ENCODE measurements around the gene TRIM72.

The TRIM72 gene

DNA sequence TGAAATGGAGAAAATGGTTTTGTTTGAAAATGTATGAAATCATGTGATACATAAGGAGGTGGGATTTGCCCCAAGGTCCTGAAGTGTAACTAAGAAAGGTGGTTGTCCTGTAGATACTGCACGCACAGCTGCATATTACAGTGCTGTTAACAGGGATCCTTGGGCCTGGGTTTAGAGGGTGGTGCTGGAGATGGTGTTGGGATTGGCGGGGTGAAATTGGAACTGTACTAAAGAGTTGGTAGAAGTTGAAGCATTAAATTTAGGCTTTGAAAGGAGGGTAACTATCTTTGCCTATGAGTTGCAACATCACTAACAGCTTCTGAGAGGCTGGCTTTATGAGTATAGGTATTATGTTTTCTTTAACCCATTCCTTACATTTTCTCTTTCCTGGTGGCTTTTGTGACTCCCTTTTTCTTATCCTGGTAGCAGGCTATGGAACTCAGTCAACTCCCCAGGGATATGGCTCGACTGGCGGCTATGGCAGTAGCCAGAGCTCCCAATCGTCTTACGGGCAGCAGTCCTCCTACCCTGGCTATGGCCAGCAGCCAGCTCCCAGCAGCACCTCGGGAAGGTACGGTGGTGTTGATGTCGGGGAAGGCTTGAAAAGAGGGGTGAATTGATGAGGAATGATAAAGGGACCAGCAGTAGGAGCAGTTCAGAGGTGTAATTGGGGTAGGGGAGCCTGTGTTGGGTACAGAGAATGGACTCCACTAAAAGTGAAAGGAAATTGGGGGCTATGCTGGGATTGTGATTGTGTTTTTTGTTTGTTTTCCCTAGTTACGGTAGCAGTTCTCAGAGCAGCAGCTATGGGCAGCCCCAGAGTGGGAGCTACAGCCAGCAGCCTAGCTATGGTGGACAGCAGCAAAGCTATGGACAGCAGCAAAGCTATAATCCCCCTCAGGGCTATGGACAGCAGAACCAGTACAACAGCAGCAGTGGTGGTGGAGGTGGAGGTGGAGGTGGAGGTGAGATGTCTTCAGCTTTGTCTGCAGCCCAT, 30.2 kb upstream of the TRIM72 start:
- Histone ChIP-seq H3K36me3 (ENCODE audit: control insufficient read depth in 1 of 2, insufficient read depth in 2 of 2, low read length in 2 of 2) (peaks cover 49 to 61% of the 10 kb centered on the region in 2 donors), H3K4me1 (ENCODE audit: control insufficient read depth in 1 of 2, insufficient read depth in 2 of 2, low read length in 2 of 2) (peaks cover 15 to 27% of the 10 kb centered on the region in 2 donors), H3K4me3 (ENCODE audit: low read depth in 1 of 2, low read length in 2 of 2) (no peak overlapping the region), H3K9me3 (ENCODE audit: control insufficient read depth in 1 of 2, low read length in 2 of 2) (no peaks in the 10 kb centered on the region), H3K27ac (ENCODE audit: low read depth, low read length) (no peak overlapping the region), H3K27me3 (ENCODE audit: control insufficient read depth in 1 of 2, insufficient read depth in 2 of 2, low read length in 2 of 2) (no peaks in the 10 kb centered on the region), H3K9ac (ENCODE audit: low read depth in 1 of 2, low read length in 2 of 2) (no peak overlapping the region)

DNA sequence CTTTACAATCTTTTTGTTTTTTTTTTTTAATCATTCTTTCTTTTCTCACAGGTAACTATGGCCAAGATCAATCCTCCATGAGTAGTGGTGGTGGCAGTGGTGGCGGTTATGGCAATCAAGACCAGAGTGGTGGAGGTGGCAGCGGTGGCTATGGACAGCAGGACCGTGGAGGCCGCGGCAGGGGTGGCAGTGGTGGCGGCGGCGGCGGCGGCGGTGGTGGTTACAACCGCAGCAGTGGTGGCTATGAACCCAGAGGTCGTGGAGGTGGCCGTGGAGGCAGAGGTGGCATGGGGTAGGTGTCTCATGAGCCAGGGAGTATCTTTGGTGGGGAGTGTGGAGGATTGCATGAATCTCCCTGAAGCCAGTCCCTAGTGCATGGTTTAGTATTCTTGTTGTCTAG, 29.0 kb upstream of the TRIM72 start:
- Histone ChIP-seq H3K27ac (ENCODE audit: low read depth, low read length) (no peak overlapping the region), H3K27me3 (ENCODE audit: control insufficient read depth in 1 of 2, insufficient read depth in 2 of 2, low read length in 2 of 2) (no peaks in the 10 kb centered on the region), H3K4me1 (ENCODE audit: control insufficient read depth in 1 of 2, insufficient read depth in 2 of 2, low read length in 2 of 2) (peaks cover 9 to 21% of the 10 kb centered on the region in 2 donors), H3K36me3 (ENCODE audit: control insufficient read depth in 1 of 2, insufficient read depth in 2 of 2, low read length in 2 of 2) (peaks cover 60 to 73% of the 10 kb centered on the region in 2 donors), H3K4me3 (ENCODE audit: low read depth in 1 of 2, low read length in 2 of 2) (no peak overlapping the region), H3K9me3 (ENCODE audit: control insufficient read depth in 1 of 2, low read length in 2 of 2) (no peaks in the 10 kb centered on the region), H3K9ac (ENCODE audit: low read depth in 1 of 2, low read length in 2 of 2) (no peak overlapping the region)

DNA sequence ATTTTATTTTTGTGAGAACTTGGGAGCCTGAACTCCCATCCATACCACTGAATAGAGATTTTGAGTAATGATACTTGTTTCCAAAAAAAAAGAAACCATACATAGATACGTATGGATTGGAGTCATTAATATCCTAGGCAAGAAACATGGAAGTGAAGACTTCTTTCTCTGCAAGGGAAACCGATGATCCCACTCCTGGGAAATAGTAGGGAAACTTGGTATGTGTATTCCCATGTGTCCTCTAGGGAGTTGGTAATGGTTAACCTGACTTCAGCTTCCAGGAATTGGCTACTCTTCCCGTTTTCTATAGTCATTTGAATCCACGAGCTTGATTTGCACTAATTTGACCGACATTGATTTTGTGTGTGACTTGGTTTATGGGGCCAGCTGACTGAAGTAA, 28.6 kb upstream of the TRIM72 start:
- Histone ChIP-seq H3K36me3 (ENCODE audit: control insufficient read depth in 1 of 2, insufficient read depth in 2 of 2, low read length in 2 of 2) (peaks cover 65 to 77% of the 10 kb centered on the region in 2 donors), H3K4me3 (ENCODE audit: low read depth in 1 of 2, low read length in 2 of 2) (no peak overlapping the region), H3K27me3 (ENCODE audit: control insufficient read depth in 1 of 2, insufficient read depth in 2 of 2, low read length in 2 of 2) (no peaks in the 10 kb centered on the region), H3K9me3 (ENCODE audit: control insufficient read depth in 1 of 2, low read length in 2 of 2) (no peaks in the 10 kb centered on the region), H3K27ac (ENCODE audit: low read depth, low read length) (no peak overlapping the region), H3K4me1 (ENCODE audit: control insufficient read depth in 1 of 2, insufficient read depth in 2 of 2, low read length in 2 of 2) (peaks cover 9 to 21% of the 10 kb centered on the region in 2 donors), H3K9ac (ENCODE audit: low read depth in 1 of 2, low read length in 2 of 2) (no peak overlapping the region)

DNA sequence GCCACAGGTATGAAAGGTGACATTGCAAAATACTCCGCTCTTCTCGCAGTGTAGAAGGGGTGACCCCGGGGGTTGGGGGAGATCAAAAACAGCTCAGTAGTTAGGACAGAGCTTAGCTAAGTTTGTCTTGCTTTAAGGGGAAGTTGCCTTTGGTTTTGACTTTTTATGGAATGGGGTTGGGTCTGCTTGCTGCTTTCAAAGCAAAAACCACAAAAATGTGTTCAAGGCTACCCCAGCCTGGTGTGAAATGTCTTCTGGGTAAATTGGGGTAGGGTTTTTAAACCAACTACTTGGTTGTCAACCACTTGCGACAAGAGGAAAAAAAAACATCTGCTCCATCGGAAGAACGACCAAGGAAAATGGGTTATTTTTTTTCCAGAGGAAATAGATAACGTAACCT, 27.7 kb upstream of the TRIM72 start:
- H3K4me1 ChIP-seq (ENCODE audit: control insufficient read depth in 1 of 2, insufficient read depth in 2 of 2, low read length in 2 of 2): peaks cover 9 to 21% of the 10 kb centered on the region in 2 donors
- no peak overlapping the region for H3K9ac ChIP-seq (ENCODE audit: low read depth in 1 of 2, low read length in 2 of 2)
- H3K9me3 ChIP-seq (ENCODE audit: control insufficient read depth in 1 of 2, low read length in 2 of 2): no peaks in the 10 kb centered on the region
- no peak overlapping the region for H3K4me3 ChIP-seq (ENCODE audit: low read depth in 1 of 2, low read length in 2 of 2)
- H3K27me3 ChIP-seq (ENCODE audit: control insufficient read depth in 1 of 2, insufficient read depth in 2 of 2, low read length in 2 of 2): no peaks in the 10 kb centered on the region
- H3K36me3 ChIP-seq (ENCODE audit: control insufficient read depth in 1 of 2, insufficient read depth in 2 of 2, low read length in 2 of 2): peaks cover 73 to 86% of the 10 kb centered on the region in 2 donors
- H3K27ac ChIP-seq (ENCODE audit: low read depth, low read length): no peak overlapping the region

DNA sequence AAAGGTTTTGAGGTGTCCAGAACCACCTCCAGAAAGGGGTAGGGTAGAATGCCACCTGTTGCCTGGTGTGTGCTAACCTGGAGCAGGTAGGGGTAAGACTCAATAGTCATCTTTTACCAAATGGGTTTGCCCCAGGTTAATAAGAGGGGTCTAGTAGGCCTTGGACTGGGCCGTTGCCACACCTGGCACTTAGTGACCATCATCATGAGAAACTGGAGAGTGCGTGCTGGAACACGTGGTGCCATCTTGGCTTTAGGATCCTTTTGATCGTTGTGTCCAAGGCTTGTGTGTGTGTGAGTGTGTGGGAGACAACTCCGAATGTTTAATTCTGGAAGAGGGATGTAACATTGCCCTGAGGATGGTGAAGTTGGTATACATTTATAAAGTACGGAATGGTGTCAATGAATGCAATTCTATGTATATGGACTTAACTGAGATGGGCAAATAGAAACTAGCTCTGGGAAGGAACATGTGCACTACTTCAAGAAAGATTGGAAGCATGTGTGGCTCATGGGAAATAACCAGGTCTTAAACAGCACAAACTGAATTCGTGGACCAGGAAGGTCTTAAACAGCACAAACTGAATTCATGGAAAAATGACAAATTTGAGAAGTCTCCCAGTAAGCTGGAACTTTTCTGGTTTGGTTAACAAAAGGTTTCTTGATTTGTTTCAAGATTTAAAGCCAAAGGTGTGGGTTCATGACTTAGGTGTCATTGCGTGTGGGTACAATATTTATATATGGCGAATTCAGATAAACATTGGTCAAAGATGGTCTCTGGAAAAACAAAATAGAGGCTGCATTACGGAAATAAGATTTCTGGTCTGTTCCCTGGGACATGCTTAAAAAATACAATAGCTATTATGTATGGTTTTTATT, 26.8 kb upstream of the TRIM72 start:
- Histone ChIP-seq H3K9ac (ENCODE audit: low read depth in 1 of 2, low read length in 2 of 2) (no peak overlapping the region), H3K4me3 (ENCODE audit: low read depth in 1 of 2, low read length in 2 of 2) (no peak overlapping the region), H3K9me3 (ENCODE audit: control insufficient read depth in 1 of 2, low read length in 2 of 2) (no peaks in the 10 kb centered on the region), H3K27me3 (ENCODE audit: control insufficient read depth in 1 of 2, insufficient read depth in 2 of 2, low read length in 2 of 2) (no peaks in the 10 kb centered on the region), H3K27ac (ENCODE audit: low read depth, low read length) (no peak overlapping the region), H3K4me1 (ENCODE audit: control insufficient read depth in 1 of 2, insufficient read depth in 2 of 2, low read length in 2 of 2) (peaks cover 2 to 12% of the 10 kb centered on the region in 2 donors), H3K36me3 (ENCODE audit: control insufficient read depth in 1 of 2, insufficient read depth in 2 of 2, low read length in 2 of 2) (peaks cover 83 to 96% of the 10 kb centered on the region in 2 donors)

DNA sequence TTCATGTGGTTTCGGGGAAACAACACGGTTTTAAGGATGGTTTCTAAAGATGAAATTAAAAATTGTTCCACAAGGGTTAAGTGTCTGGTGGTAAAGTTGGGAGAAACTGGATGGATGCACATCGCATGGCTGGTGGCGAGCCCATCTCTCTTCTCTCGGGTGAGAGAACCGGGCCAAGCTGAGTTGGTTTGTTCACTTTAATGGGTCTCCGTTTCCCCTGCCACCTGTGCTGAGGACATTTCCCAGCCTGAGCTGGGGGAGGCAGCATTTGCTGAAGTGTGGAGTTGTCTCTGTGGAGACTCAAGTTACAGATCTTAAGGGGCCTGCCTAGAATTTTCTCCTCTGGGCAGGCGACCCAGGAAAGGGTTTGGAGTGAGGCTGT, 26.1 kb upstream of the TRIM72 start:
- Histone ChIP-seq H3K9ac (ENCODE audit: low read depth in 1 of 2, low read length in 2 of 2) (no peak overlapping the region), H3K27me3 (ENCODE audit: control insufficient read depth in 1 of 2, insufficient read depth in 2 of 2, low read length in 2 of 2) (no peaks in the 10 kb centered on the region), H3K9me3 (ENCODE audit: control insufficient read depth in 1 of 2, low read length in 2 of 2) (no peaks in the 10 kb centered on the region), H3K4me1 (ENCODE audit: control insufficient read depth in 1 of 2, insufficient read depth in 2 of 2, low read length in 2 of 2) (peaks cover 0 to 5% of the 10 kb centered on the region in 2 donors), H3K4me3 (ENCODE audit: low read depth in 1 of 2, low read length in 2 of 2) (no peak overlapping the region), H3K27ac (ENCODE audit: low read depth, low read length) (no peak overlapping the region), H3K36me3 (ENCODE audit: control insufficient read depth in 1 of 2, insufficient read depth in 2 of 2, low read length in 2 of 2) (peaks cover 85 to 99% of the 10 kb centered on the region in 2 donors)

DNA sequence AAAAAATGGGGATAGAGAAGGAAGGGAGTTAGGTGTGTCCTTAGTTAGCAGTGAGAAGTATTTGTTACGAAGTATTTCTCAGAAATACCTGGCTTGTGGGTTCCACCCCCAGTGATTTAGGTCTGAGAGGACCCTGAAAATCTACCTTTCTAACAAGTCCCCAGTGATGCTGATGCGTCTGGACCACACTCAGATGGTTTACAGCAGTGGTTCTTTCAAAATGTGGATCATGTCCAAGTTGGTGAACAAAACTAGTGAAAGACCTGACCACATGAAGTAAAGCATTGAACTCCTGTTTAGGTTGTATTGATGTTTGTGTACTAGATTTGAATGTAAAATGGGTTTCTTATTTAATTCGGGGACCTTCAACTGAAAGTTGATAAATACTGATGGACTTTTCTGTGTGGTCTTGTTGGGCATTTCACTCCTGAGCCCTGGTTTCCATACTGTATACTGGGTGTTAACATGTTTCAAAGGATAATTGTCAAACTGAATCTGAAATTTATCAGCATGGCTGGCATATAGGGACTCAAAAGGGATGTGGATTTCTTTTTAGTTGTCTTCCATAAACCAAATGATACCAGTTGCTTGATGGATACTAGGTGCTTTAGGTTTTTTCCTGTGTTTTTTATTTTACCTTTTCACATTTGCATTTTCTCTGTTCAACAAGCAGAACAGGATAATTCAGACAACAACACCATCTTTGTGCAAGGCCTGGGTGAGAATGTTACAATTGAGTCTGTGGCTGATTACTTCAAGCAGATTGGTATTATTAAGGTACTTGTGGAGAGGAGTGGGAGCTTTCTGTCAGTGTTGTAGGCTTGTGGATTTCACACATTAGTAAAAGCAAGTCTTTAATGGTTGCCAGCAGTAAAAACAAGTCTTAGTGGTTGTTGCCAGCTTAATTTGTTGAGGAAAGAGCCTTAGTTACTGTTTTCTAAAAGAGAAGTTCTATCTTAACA, 25.2 kb upstream of the TRIM72 start:
- no peak overlapping the region for H3K9ac ChIP-seq (ENCODE audit: low read depth in 1 of 2, low read length in 2 of 2)
- no peak overlapping the region for H3K27ac ChIP-seq (ENCODE audit: low read depth, low read length)
- H3K27me3 ChIP-seq (ENCODE audit: control insufficient read depth in 1 of 2, insufficient read depth in 2 of 2, low read length in 2 of 2): no peaks in the 10 kb centered on the region
- no peak overlapping the region for H3K4me3 ChIP-seq (ENCODE audit: low read depth in 1 of 2, low read length in 2 of 2)
- H3K36me3 ChIP-seq (ENCODE audit: control insufficient read depth in 1 of 2, insufficient read depth in 2 of 2, low read length in 2 of 2): peaks cover 77 to 98% of the 10 kb centered on the region in 2 donors
- H3K9me3 ChIP-seq (ENCODE audit: control insufficient read depth in 1 of 2, low read length in 2 of 2): no peaks in the 10 kb centered on the region
- H3K4me1 ChIP-seq (ENCODE audit: control insufficient read depth in 1 of 2, insufficient read depth in 2 of 2, low read length in 2 of 2): peaks cover 0 to 1% of the 10 kb centered on the region in 2 donors

DNA sequence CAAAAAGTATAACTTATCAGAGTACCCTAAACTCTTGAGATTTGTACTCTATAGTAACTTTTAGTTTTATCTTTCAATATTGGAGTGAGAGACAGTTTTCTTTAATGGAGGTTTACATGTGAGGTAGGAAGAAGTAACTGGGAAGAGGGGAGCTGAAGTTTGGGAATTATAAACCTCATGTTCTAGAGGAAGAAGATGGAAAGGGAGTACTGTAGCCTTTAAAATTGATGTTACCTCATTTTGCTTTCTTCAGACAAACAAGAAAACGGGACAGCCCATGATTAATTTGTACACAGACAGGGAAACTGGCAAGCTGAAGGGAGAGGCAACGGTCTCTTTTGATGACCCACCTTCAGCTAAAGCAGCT, 24.5 kb upstream of the TRIM72 start:
- Histone ChIP-seq H3K27ac (ENCODE audit: low read depth, low read length) (no peak overlapping the region), H3K27me3 (ENCODE audit: control insufficient read depth in 1 of 2, insufficient read depth in 2 of 2, low read length in 2 of 2) (no peaks in the 10 kb centered on the region), H3K4me1 (ENCODE audit: control insufficient read depth in 1 of 2, insufficient read depth in 2 of 2, low read length in 2 of 2) (no peaks in the 10 kb centered on the region), H3K36me3 (ENCODE audit: control insufficient read depth in 1 of 2, insufficient read depth in 2 of 2, low read length in 2 of 2) (peaks cover 78 to 99% of the 10 kb centered on the region in 2 donors), H3K9ac (ENCODE audit: low read depth in 1 of 2, low read length in 2 of 2) (no peak overlapping the region), H3K9me3 (ENCODE audit: control insufficient read depth in 1 of 2, low read length in 2 of 2) (no peaks in the 10 kb centered on the region), H3K4me3 (ENCODE audit: low read depth in 1 of 2, low read length in 2 of 2) (no peak overlapping the region)

DNA sequence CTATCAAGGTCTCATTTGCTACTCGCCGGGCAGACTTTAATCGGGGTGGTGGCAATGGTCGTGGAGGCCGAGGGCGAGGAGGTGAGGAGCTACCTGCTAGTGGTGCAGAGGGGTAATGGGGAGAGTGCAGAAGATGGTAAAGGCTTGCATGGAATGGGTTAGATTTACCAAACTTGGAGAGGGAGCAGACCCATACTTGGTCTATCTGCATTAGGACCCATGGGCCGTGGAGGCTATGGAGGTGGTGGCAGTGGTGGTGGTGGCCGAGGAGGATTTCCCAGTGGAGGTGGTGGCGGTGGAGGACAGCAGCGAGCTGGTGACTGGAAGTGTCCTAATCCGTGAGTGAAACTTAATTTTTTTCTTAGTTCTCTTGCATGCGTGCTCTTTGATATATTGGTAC, 23.9 kb upstream of the TRIM72 start:
- Histone ChIP-seq H3K27ac (ENCODE audit: low read depth, low read length) (no peak overlapping the region), H3K9ac (ENCODE audit: low read depth in 1 of 2, low read length in 2 of 2) (no peak overlapping the region), H3K36me3 (ENCODE audit: control insufficient read depth in 1 of 2, insufficient read depth in 2 of 2, low read length in 2 of 2) (peaks cover 76 to 100% of the 10 kb centered on the region in 2 donors)

More for the DNA sequence above, 23.9 kb upstream of the TRIM72 start:
- H3K27me3 ChIP-seq (ENCODE audit: control insufficient read depth in 1 of 2, insufficient read depth in 2 of 2, low read length in 2 of 2): no peaks in the 10 kb centered on the region
- no peaks in the 10 kb centered on the region for H3K4me1 ChIP-seq (ENCODE audit: control insufficient read depth in 1 of 2, insufficient read depth in 2 of 2, low read length in 2 of 2)
- H3K9me3 ChIP-seq (ENCODE audit: control insufficient read depth in 1 of 2, low read length in 2 of 2): no peaks in the 10 kb centered on the region
- H3K4me3 ChIP-seq (ENCODE audit: low read depth in 1 of 2, low read length in 2 of 2): no peak overlapping the region
